Measurements from ENCODE around the gene POC1A.
"Not testable (repeated sequence)": the region's sequence is repeated elsewhere in the genome, so short reads cannot be mapped to it uniquely, and the experiment has no call there.

Gene POC1A

DNA sequence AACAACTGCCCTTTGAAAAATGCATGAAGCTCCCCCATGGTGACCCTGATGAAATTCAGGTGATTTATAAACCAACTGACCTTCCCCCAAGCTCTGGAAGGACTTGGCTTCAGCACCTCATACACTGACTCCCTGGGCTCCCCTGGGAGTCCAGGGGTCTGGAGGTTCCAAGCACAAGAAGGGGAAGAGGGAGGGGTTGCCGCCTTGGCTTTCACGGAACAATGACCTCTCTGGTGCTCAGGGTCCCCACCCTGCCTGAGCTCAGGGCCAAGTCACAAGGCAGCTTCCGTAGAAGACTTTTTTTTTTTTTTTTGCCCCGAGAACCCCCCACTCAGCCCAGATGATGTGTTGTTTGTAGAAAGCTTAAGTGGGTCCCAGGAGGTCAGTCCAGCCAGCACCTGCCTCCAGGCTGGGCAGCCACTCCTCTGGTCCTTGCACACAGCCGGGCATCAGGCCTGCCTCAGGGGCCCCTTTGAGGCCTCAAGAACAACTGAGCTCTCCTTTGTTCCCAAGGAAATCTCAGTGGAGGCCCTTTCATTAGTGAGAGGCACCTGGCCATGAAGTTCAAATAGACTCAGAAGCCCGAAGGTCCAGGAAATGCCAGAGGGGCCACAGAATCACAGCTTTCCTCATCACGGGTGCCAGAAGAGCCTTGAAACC lies 29.7 kb upstream of the POC1A start:
- no peak for DNase-seq (ENCODE audit: low spot score)

DNA sequence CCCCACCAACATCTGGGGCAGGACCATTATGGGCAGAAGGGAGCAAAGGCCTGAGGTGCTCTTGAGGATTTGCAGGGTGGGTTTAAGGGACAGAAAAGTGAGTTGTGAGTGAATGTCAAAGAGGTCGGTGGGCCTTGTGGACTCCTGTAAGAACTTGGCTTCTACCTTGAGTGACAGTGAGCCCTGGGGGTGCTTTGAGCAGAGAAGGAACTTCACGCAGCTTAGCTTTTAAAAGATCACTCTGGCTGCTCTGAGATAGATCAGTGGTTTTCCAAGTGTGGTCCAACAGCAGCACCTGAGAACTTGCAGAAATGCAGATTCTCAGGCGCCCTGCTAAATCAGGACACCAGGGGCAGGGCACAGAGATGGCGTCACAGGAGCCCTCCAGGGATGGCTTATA lies 28.5 kb upstream of the POC1A start:
- DNase-seq (ENCODE audit: low spot score): no peak

DNA sequence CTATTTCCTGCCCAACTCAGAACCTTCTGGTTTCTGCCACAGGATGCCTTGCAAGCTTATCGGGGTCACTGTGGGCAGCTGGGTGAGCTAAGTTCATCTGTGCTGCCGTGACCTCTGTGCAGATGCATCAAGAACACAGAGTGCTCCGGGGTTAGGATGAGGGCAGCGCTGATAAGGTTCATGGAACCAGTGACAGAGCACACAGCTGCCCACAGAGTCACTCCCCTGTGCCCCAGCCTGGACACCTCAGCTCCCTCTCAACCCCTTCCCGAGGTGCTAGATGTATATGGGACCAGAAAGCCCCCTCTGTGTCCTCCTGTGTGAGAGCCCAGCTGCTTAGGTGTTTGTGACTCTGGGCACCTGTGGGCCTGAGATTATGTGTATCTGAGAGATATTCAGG lies 28.0 kb upstream of the POC1A start:
- DNase-seq (ENCODE audit: low spot score): no peak

DNA sequence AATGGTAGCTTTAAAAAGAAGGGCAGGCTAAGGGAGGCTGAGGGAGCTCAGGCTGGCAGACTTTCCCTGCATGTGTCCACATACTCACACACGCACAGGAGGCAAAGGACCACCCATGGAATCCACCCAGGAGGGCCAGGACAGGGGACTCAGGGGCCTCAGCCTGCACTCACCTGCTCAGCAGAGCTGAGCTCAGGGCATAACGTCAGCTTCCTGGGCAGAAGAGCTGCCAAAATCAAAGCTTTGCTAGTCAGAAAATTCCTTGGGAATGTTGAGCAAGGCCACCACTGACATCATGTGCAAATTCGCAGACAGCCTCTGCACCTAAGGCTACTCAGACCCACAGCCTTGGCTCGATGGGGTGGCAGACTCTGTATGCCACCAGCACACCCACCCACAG lies 27.3 kb upstream of the POC1A start:
- no peak for DNase-seq (ENCODE audit: low spot score)

DNA sequence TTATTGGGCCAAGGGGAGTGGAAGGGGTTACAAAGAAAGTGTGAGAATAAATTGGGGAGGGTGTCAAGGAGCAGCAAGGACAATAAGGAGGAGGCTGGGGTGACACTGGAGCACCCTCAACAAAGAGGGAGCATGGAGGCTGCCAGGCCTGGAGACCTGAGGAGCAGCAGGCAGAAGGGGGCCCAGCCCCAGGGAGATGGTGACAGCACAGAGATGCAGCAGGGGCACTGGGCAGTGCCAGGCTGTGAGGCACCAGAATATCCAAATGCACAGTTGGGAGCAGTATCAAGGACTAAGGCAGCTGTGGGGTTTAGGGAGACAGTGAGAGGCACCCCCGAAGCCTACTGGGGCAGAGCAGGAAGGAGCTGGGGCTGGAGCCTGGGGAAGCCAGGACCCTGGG lies 24.3 kb upstream of the POC1A start:
- no peak for DNase-seq (ENCODE audit: low spot score)

DNA sequence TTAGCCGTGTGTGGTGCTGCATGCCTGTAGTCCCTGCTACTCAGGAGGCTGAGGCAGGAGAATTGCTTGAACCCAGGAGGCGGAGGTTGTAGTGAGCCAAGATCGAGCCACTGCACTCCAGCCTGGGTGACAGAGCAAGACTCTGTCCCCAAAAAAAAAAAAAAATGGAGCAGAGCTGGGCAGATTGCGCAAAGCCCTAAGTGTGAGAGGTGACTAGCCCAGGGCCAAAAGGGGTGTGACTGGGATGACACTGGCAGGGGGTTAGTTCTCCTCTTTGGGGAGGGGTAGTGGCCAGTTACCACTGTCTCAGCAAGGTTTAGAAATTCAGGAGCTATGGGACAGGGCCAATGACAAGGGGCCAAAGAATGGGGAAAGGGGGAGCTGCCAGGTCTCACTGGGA lies 23.9 kb upstream of the POC1A start:
- not testable (repeated sequence) for DNase-seq (ENCODE audit: low spot score)

DNA sequence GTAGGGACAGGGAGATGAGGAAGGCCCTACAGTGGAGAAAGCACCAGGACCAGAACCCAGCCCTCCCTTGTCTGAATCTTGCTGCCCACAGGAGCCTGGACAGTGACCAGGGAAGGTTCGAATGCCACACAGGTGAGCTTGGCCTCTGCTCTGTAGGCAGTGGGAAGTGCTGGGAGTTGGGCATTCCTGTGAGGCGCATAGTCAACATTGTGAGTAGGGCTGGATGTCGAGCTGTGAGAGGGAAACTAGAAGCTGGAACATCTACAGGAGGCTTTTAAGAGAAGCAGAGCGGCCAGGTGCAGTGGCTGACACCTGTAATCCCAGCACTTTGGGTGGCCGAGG lies 23.4 kb upstream of the POC1A start:
- DNase-seq (ENCODE audit: low spot score): no peak

DNA sequence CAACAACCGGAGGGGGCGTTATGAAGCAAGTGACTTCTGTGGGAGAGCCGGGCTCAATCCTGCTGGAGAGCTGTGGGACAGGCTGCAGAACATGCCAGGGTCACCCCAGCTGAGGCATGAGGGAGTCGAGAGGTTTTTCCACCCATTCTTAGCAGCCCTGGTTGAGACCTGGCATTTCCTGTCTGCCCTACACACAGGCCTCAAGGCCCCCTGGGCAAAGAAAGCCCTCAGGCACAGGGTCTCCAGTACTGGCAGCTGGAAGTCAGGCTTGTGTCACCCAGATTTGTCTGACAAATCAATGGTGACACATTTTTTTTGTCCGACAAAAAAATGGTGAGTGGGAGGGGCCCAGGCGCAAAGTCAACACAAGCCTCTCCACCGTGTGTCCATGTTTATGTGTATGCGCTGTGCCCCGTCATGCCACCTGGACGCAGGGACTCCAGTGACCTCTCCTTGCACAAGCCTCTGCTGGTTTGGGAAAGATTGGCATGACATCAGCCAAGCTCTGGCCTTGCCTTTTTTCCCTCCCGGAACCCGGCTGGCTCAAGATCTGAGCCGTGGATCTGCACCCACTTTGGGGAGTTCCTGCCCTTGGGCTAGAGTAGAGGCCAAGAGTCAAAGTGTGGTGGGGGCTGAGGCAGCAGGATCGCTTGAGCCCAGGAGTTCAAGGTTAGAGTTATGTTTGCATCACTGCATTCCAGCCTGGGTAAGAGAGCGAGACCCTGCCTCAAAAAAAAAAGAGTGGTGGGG lies 22.9 kb upstream of the POC1A start:
- no peak for DNase-seq (ENCODE audit: low spot score)

DNA sequence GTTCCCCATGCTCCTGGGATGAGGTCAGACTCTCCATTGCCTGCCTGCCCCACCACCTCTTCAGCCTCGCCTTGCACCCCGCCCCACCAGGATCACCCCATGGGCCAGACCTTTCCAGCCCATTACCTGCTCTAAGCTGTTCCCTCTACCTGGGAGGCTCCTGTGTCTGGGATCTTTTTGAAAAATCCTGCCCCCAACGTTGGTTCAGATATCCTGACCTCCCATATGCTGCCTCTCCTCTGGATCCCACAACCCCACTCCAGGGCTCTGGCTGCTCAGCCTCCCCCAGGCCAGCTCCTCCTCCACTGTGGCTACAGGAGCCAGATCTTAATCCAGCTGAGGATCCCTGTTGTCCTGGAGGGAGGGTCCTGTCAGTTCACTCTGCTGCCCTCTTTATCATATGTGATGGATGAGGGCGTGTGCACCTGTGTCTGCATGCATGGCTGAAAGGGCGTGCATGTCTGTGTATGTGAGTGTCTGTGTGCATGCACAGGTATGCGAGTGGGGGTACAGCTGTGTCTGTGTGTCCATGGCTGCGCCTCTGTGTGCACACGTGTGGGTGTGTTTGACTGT lies 22.0 kb upstream of the POC1A start:
- no peak for DNase-seq (ENCODE audit: low spot score)

DNA sequence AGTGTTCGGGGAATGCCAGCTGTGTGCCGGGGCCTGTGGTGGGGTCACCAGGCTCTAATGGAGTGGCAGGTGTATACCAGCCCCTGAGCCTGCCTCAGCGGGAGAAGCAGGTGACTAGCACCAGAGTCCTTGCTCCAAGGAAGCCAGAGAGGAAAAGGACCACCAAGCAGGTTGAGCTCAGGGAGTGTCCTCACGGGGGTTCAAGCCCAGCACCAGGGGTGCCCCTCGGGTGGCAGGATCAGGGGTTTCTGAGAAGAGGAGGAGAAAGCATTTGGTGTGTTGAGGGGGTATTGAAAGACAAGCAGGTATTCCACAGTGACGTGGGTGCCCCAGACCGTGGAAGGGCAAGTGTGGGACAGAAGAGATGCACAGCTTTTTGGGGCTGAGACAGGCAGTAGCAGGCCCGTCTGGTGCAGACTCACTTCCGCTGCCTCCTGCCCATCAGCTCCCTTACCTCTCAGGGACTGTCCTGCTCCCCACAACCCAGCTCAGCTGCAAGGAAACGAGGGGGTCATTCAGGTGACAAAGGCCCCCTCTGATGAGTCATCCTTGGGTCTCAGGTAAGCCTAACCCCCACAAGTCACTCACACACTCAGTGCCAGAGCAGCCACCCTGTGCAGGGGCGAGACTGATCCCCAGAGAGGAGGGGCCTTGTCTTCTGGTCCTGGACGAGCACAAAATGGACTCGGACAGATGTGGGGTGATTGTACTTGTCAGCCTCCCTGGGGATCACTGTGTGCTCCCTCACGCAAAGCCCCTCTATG lies 21.4 kb upstream of the POC1A start:
- DNase-seq (ENCODE audit: low spot score): no peak

DNA sequence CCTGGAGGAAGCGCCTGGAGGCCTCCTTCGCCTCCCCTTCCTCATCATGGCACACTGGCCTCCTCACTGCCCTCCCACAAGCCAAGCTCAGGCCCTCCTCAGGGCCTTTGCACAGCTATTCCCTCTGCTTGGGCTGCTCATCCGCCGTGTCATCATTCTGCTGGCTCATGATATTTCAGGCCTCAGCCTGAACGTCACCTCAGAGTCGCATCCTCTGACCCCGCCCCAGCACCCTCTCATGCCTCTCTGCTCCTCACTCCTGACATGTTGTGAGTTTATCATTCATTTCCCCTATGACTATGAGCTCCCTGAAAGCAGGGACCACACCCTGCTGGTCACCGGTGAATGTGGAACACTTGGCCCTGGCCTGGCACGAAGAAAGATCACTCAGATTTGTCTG lies 20.7 kb upstream of the POC1A start:
- no peak for DNase-seq (ENCODE audit: low spot score)

DNA sequence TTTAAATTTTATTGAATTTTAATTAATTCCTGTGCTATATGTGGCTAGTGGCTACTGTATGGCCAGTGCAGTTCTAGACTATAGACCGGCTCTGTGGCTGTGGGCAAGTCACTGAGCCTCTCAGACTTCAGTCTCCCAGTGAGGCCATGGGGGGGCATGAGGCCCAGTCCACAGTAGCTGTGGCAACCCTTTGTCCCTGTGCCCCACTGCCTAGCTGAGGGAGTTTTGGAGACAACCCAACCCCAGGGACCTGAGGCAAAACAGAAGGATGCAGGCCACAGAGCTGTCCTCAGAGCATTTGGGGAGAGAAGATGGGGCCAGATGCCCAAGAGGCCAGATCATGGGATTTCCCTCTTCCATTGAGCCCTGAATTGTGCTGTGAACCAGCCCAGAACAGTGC lies 18.9 kb upstream of the POC1A start:
- no peak for DNase-seq (ENCODE audit: low spot score)

DNA sequence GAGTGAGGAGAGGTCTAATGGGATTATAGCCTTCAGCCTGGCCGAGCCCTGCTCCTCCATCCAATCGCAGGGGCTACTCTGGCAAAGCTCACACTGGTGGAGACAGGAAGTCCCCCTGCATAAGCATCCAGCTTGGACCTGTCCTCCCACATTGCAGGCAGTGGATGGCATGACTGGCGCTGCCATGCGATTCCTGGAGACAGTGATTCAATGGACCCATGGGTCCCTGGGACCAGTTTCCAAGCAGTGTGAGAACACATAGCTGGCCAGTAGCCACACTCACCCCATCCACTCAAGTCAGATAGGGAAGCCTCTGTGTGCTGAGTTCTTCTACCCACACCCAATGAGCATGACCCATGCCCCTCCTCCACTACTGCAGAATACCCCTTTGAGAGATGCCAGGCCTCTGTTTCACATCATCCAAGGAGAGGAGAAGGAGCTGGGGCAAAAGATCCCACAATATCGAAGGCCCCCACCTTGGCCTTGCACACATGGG lies 18.1 kb upstream of the POC1A start:
- no peak for DNase-seq (ENCODE audit: low spot score)

DNA sequence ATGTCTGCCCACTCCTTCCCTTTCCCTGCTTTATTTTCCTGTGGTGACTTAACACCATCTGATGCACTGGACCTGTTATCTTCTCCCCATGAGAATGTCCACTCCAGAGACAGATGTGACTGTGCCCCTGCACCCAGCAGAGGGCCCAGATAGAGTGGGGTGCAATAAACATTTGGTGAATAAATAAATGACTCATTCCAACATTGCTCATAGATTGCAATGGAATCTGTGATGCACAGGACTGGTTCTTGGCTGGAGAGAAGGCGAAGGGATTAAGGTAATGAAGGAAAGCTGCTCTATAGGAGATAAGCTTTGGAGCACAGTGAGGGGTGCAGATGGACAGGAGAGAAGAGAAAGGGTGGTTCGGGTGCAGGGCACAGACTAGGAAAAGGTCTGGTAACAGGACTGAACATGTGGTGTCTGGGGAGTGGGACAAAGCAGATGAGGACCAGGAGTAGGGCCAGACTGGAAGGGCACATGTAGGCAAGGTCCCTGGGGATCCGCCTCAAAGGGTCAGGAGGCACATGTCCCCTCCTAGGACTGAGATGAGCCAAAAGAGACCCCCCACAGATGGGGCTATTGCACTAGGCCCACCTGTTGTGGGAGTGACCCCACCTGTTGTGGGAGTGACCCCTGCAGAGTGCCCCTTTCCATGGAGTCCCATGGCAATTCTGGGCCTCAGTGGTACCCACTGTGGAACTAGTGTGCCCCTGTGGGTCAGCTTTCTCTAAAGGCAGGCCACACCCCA lies 17.5 kb upstream of the POC1A start:
- no peak for DNase-seq (ENCODE audit: low spot score)

DNA sequence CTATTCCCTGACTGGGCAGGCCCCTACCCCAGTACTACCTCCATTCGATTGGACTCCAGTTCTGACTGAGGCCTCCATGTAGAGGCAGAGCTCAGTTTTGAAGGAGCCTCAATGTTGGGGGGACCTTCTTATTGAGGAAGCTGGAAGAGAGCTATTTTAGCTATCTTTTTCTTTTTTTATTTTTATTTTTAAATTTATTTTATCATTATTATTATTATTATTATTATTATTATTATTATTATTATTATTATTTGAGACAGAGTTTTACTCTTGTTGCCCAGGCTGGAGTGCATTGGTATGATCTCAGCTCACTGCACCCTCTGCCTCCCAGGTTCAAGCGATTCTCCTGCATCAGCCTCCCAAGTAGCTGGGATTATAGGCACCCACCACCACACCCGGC lies 16.0 kb upstream of the POC1A start:
- DNase-seq (ENCODE audit: low spot score): not testable (repeated sequence)

DNA sequence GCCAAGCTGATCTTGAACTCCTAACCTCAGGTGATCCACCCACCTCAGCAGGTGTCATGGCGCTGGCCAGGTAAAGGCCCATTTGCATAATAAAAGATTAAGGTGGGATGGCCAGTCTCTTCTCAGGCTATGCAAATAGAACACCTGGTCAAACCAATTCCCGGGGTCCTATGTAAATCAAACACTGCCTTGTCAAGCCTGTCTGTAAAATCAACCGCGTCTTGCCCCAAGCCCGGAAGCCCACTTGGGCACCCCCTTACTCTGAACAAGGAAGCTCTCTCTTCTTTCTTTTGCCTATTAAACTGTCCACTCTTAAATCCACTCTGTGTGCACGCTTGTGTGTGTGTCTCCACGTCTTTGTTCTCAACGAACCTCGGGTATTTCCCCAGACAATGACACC lies 13.0 kb upstream of the POC1A start:
- DNase-seq (ENCODE audit: low spot score): no peak

DNA sequence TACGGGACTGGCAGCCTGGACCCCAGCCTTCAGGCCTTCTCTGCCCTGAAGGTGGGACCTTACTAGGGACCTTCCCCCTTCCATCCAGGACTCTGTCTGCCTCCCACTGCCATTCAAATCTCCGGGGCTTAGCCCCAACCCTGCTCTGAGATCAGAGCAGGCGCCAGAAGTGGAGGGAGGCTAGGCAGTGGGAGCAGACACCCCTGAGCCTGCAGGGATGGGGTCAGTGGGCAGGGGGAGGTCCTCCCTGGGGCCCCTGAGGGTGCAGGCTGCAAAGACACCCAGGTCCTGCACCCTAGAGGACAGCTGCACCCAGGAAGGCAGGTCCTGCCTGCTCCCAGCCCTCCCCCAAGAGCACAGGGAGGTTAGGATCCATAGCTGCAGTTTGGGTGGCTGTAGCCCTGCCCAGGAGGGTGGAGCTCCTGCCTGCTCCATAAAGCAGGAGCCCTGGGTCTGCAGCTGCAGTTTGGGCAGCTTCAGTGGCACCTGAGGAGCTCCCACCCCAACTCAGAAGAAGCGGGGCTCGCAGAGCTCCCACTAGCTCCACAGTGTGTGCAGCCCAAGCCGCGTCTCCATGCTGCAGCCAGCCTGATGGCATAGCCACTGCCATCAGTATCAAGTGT lies 8.1 kb upstream of the POC1A start:
- DNase-seq (ENCODE audit: low spot score): no peak

DNA sequence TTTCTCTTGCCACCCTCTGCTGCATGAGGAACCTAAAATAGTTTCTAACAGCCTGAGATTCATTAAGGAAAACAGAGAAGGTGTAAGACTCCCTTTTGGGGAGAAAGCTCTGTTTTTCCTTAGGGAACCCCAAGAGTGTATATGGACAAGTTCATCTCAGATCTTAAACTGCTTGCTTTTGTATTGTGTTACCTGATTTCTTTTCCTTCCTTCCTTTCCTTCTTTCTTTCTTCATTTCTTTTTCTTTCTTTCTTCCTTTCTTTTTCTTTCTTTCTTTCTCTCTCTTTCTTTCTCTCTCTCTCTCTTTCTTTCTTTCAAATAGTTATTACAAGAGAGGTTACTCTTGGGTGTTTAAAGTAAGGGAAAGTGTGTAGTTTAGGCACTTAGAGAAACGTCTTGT lies 5.3 kb upstream of the POC1A start:
- DNase-seq (ENCODE audit: low spot score): no peak

DNA sequence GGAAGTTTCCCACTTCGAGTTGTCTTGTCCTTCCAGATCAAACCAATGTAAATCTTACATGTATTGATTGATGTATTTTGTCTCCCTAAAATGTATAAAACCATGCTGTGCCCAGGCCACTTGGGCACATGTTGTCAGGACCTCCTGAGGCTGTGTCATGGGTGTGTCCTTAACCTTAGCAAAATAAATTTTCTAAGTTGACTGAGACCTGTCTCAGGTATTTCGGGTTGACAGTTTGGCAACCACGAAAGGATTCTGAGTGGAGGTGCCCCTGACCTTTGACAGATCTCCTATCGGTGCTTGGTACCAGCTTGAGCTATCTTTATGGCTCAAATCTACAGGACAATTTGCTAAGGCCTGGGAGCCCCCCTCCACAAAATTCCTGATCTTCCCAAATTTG lies 1.7 kb upstream of the POC1A start:
- no peak for DNase-seq (ENCODE audit: low spot score)

DNA sequence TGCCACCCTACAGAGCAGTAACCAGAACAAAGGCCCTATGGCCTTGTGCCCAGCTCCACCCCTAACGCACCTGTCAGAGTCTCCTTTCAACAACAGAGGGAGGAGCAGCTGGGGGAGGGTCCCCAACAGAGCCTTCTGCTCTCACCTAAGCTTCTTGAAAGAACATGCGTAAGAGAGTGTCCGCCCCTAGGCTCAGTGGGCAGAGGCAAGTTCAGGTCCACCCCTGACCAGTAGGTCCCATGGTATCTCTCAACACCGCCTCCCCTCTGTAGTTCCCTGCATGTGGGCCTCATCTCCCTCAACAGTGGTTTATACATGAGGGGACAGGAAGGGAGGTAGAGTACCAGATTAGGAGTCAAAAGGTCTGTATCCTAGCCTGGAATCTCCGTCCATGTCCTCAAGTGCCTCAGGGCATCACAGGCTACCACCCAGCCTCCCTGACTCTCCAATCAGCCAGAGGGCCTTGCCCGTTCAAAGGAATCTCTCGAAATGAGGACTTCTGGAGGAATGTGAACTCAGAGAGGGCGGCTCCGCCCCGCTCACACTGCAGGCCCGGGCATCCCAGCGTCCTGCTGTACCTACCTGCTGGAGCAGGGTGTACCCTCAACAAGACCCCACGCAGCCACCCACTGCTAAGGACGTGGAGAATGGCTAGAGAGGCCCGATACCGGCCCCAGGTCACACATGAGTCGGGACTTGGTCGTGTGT lies 680 bp downstream of the POC1A start:
- no peak for DNase-seq (ENCODE audit: low spot score)

DNA sequence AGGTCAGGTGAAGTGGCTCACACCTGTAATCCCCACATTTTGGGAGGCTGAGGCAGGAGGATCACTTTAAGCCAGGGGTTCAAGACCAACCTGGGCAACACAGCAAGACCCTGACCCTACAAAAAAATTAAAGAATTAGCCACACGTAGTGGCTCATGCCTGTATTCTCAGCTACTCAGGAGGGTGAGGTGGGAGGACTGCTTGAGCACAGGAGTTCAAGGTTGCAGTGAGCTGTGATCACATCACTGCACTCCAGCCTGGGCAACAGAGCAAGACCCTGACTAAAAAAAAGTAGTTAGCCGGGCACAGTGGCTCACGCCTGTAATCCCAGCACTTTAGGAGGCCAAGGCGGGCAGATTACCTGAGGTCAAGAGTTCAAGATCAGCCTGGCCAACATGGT lies 2.2 kb downstream of the POC1A start:
- DNase-seq (ENCODE audit: low spot score): not testable (repeated sequence)

All from CD4-positive, alpha-beta T cell treated with Interleukin-2 at 100 ng/mL for 4 hours (primary cell).